Midbrain (tissue), 1 donor: Measurements from ENCODE around the gene DEPDC1.
"Not testable (repeated sequence)": the region's sequence is repeated elsewhere in the genome, so short reads cannot be mapped to it uniquely, and the experiment has no call there.

Experiments used
- DNase-seq: peaks from one replicate; lab custom pipeline; 2025; lab: John Stamatoyannopoulos, UW

Gene DEPDC1, protein sequence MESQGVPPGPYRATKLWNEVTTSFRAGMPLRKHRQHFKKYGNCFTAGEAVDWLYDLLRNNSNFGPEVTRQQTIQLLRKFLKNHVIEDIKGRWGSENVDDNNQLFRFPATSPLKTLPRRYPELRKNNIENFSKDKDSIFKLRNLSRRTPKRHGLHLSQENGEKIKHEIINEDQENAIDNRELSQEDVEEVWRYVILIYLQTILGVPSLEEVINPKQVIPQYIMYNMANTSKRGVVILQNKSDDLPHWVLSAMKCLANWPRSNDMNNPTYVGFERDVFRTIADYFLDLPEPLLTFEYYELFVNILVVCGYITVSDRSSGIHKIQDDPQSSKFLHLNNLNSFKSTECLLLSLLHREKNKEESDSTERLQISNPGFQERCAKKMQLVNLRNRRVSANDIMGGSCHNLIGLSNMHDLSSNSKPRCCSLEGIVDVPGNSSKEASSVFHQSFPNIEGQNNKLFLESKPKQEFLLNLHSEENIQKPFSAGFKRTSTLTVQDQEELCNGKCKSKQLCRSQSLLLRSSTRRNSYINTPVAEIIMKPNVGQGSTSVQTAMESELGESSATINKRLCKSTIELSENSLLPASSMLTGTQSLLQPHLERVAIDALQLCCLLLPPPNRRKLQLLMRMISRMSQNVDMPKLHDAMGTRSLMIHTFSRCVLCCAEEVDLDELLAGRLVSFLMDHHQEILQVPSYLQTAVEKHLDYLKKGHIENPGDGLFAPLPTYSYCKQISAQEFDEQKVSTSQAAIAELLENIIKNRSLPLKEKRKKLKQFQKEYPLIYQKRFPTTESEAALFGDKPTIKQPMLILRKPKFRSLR

GRCh38 chr1:68496680-68497357 is at the start of gene DEPDC1:
DEPDC1 (minus strand) TSS chr1:68497082; CDS start chr1:68496999, 83 bp downstream.
- peak; percentile 91 for DNase-seq

DNA sequence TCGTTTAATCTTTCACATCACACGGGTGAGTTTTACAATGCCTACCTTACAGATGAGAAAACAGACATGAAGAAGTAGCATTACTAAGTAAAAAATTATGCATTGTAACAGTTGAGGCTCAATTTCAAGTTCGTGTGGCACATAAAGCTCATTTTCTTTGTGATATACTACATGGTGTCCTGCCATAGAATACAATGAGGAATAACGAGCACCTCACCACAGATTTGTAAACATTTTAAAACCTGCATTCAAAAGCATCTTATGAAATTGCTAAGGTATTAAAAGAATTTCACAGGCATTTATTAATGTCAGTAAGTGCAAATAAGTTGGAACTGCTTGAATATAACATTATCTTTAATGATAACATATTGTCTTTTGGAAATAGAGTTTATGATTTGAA is 47.8 kb upstream of the DEPDC1 start:
- no peak for DNase-seq

DNA sequence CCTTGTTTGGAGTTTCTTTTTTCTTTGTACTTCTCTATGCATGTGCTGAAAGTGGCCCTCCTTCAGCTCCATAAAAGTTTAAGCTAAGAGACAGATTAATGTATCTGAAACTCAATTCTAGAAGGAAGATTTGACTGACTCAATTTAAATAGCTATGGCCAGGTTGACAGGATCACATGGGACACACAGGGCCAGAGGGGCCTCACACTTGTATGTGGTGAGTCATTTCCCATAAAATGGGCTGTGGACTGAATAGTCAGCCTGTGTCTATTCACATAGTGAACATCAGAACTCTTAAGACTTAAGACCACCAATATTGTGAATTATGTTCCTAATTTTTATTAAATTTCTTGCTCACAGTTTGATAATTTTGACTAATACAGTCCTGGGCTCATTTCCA is 45.7 kb upstream of the DEPDC1 start:
- no peak for DNase-seq

DNA sequence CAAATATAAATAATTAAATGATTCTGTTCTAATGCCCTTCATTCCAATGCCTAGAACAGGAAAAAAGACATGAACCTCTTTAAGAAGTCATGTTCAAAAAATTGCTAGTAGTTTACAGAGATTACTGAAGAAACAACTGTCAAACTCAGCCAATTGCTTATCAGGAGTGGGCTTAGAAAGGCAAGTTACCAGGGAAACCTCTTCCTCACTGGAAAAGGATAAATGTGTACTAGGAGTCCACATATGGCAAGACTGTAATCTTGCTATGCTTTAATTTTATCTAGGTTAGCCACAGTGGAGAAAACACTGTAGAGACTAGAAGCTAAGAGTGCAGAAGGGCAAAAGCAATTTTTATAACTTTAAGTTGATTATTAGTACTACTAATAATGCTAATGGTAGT is 42.1 kb upstream of the DEPDC1 start:
- DNase-seq = no peak

DNA sequence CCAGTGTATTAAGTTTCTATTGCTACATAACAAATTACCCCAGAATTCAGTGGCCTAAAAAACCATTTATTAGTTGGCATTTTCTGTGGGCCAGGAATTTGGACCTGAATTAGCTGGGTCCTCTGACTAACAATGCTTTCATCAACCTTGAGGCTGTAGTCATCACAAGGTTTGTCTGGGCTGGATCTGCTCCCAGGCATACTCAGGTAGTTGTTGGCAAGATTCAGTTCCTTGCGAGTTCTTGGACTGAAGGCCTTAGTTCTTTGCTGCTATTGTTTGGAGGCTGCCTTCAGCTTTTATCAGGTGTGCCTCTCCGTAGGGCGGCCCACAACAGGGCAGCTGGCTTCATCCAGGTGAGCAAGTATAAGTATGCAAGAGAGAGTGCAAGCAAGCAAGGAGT is 31.4 kb upstream of the DEPDC1 start:
- DNase-seq = no peak

DNA sequence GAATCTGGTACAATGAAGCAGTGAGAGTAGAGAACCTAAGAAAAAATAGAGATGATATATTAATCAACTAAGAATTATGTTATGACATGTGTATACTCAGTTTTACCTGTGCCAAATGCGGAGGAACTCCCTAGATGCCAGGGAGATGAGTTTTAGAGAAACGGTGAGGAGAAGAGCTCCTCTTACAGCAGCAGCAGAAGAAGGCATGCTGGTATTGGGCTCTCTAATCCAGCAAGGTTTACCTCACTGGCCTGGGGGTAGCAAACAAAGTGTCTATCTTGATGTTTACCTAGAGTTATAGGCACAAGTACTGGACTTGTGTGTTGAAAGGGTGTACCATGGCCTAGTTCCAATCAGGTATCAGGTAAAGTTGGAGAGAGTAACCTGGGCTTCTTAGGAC is 28.9 kb upstream of the DEPDC1 start:
- DNase-seq = no peak

DNA sequence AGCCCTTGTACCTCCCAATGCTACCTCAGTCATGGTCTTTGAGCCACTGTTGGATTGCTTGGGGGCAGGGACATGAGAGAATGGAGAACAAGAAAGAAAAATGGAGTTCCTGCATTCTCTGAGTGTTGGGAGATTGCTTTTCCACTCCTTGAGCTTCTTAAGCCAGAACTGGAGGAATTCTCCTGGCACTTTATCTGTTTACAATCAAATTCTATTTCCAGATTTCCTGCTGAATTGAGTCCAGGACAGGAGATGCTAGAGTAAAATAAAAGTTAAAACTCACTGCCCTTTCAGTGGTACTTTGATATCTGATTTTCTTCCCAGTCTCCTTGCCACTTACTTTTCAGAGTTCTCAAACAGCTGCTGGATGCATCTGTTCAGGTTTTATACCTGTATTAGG is 24.4 kb upstream of the DEPDC1 start:
- no peak for DNase-seq

DNA sequence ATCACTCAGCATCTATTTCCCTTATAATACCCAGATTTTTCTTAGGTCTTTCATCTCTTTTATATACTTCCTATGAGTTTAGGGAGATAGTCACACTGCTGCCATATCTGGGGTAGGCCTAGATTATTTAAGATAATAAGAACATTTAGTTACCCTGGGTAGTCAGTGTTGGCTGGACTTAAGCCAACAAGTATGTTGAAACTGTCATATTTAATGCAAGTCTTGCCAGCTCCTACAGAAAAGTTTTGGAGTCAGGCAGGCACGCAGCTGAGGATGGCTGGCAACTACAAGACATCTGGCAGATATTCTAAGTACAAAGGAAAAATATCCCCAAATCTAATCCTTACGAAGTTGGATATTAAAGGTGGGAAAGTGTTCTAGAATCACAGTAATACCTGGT is 19.2 kb upstream of the DEPDC1 start:
- no peak for DNase-seq

- DNase-seq = no peak
Measured at GRCh38 chr1:68511254-68511653, 14.4 kb upstream of the DEPDC1 start.

GRCh38 chr1:68506386-68506785 is 9.5 kb upstream of the DEPDC1 start:
- DNase-seq = no peak

DNA sequence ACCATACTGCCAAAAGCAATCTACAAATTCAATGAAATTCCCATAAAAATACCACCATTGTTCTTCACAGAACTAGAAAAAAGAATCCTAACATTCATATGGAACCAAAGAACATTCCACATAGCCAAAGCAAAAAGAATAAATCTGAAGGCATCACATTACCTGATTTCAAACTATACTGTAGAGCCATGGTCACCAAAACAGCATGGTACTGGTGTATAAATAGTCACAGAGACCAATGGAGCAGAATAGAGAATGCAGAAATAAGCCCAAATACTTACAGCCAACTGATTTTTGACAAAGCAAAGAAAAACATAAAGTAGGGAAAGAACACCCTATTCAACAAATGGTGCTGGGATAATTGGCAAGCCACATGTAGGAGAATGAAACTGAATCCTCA is 6.2 kb upstream of the DEPDC1 start:
- DNase-seq = no peak

DNA sequence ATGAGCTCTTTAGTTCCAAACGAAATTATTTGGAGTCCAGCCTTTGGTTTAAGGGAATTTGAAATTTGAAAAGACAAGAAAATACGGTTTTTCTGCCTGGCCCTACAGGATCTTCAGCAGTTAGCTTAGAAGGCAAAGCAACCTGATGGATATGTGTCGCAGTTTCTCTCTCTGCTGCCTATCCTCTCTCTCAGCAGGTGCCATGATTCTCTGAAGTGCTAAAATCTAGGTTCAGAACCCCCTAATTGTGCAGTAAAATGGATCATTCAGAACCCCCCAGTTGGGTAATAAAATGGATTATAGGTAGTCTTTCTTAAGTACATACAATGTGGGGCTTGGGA is 446 bp upstream of the DEPDC1 start:
- no peak for DNase-seq

- DNase-seq = no peak
Measured at GRCh38 chr1:68495968-68496679, 758 bp downstream of the DEPDC1 start.

DNA sequence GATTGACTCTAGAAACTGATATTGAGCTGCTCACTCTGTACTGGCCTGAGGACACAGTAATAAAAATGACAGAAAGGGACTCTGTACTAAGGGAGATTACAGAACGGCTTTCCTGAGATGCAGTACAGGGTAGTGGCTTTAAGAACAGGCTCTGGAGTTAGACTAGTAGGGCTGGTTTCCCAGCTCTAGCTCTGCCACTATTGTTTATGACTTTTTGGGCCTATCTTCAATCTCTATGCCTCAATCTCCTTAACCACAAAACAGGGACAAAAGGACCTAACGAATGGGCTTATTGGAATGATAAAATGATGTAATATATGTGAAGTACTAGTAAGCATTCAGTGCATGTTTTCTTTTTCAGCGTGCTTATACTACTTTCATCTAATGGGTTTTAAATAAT is 1.4 kb downstream of the DEPDC1 start:
- DNase-seq = no peak

DNA sequence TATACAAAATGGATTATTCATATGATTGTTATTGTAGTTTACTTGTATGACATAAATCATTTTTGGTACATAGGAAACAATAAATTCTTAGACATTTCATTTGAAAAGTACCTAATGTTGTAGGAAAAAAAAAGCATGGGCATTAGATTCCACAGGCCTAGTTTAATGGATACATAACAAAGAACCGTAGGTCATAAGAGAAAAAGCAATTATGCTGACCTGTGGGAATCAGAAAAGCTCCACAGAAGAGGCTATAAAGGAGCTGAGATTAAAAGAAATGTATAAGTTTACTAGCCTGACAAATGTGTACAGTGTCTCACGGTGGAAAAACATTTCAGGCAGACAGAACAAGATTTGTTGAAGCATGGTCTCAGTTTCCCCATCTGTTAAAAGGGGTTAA is 3.7 kb downstream of the DEPDC1 start:
- no peak for DNase-seq

- DNase-seq = not testable (repeated sequence)
Measured at GRCh38 chr1:68492255-68492654, 4.6 kb downstream of the DEPDC1 start.

- DNase-seq = no peak
Measured at GRCh38 chr1:68490046-68490651, 6.7 kb downstream of the DEPDC1 start.

- no peak for DNase-seq
Measured at GRCh38 chr1:68485431-68486022, 11.4 kb downstream of the DEPDC1 start.

- DNase-seq = no peak
Measured at GRCh38 chr1:68484618-68485017, 12.3 kb downstream of the DEPDC1 start.

DNA sequence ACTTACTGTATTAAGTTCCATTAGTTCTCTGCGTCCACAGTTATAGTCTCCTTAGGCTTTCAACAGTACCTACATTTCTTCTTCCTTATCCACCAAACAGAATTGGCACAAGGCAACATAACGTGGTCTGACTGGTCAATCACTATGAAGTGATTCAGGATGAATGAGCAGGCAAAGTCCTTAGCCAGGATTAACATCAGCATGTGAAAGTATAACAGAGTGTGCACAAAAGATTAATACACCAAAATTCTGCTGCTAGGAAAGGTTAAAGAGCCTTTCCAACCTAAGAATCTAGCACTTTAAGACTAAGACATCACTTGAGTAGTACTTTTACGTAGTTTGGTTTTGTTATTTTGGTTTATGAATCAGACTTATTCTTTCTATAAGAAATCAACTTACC is 15.8 kb downstream of the DEPDC1 start:
- DNase-seq = no peak

GRCh38 chr1:68479501-68479900 is 17.4 kb downstream of the DEPDC1 start:
- DNase-seq = no peak
